ENCODE measurements around the gene TMEM176A.
"Not testable (repeated sequence)": the region's sequence is repeated elsewhere in the genome, so short reads cannot be mapped to it uniquely, and the experiment has no call there.

The TMEM176A gene

DNA sequence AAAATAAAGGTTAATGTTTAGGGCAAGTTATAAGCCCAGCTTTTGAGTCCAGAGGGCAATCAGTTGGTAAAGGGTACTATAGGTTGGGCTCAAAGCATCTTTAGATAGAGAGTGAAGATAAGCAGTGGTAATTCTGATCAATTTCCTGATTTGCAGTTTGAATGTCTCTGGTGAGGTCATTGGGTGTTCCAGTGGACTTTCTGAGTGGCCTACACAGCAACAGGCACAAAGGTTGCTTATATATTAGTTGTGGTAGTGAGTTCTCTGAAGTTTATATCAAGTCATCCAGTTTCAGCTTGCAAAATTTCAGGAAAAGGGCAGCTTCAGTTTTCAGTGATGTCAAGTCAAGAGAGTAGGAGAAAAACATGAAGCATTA is 34.2 kb upstream of the TMEM176A start:
- H3K27ac ChIP-seq (replicated peaks), result no peak overlapping the region
- TF ChIP-seq, protein P1, sequence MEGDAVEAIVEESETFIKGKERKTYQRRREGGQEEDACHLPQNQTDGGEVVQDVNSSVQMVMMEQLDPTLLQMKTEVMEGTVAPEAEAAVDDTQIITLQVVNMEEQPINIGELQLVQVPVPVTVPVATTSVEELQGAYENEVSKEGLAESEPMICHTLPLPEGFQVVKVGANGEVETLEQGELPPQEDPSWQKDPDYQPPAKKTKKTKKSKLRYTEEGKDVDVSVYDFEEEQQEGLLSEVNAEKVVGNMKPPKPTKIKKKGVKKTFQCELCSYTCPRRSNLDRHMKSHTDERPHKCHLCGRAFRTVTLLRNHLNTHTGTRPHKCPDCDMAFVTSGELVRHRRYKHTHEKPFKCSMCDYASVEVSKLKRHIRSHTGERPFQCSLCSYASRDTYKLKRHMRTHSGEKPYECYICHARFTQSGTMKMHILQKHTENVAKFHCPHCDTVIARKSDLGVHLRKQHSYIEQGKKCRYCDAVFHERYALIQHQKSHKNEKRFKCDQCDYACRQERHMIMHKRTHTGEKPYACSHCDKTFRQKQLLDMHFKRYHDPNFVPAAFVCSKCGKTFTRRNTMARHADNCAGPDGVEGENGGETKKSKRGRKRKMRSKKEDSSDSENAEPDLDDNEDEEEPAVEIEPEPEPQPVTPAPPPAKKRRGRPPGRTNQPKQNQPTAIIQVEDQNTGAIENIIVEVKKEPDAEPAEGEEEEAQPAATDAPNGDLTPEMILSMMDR (IDR thresholded peaks at IDR 0.05; ENCODE audit: insufficient read depth, low read length), result no peak
- TF ChIP-seq POLR2AphosphoS5 (IDR thresholded peaks at IDR 0.05; ENCODE audit: low read depth), result no peak
- TF ChIP-seq, protein P2, sequence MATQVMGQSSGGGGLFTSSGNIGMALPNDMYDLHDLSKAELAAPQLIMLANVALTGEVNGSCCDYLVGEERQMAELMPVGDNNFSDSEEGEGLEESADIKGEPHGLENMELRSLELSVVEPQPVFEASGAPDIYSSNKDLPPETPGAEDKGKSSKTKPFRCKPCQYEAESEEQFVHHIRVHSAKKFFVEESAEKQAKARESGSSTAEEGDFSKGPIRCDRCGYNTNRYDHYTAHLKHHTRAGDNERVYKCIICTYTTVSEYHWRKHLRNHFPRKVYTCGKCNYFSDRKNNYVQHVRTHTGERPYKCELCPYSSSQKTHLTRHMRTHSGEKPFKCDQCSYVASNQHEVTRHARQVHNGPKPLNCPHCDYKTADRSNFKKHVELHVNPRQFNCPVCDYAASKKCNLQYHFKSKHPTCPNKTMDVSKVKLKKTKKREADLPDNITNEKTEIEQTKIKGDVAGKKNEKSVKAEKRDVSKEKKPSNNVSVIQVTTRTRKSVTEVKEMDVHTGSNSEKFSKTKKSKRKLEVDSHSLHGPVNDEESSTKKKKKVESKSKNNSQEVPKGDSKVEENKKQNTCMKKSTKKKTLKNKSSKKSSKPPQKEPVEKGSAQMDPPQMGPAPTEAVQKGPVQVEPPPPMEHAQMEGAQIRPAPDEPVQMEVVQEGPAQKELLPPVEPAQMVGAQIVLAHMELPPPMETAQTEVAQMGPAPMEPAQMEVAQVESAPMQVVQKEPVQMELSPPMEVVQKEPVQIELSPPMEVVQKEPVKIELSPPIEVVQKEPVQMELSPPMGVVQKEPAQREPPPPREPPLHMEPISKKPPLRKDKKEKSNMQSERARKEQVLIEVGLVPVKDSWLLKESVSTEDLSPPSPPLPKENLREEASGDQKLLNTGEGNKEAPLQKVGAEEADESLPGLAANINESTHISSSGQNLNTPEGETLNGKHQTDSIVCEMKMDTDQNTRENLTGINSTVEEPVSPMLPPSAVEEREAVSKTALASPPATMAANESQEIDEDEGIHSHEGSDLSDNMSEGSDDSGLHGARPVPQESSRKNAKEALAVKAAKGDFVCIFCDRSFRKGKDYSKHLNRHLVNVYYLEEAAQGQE (IDR thresholded peaks at IDR 0.05; ENCODE audit: insufficient replicate concordance, low read depth), result no peak
- DNase-seq (ENCODE audit: low read depth in 1 of 2, low spot score in 1 of 2), result no peak
- H3K4me3 ChIP-seq (replicated peaks; ENCODE audit: insufficient read depth, low read length), result no peak overlapping the region
- H3K27me3 ChIP-seq (ENCODE audit: insufficient read depth, poor library complexity, severe bottlenecking), result no peaks in the 10 kb centered on the region

DNA sequence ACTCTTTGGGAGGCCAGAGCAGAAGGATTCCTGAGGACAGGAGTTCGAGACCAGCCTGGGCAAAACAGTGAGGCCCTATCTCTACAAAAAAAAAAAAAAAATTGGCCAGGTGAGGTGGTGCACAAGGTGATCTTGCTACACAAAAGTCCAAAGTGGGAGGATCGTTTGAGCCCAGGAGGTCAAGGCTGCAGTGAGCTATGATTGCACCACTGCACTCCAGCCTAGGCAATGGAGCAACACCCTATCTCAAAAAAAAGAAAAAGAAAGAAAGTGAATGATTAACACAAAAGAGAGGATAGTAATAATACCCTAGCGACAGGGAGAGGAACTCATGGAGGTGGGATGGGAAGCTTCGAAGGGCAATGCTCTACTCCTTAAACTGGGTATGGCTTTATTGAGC is 30.8 kb upstream of the TMEM176A start:
- TF ChIP-seq, protein P1 (IDR thresholded peaks at IDR 0.05; ENCODE audit: insufficient read depth, low read length), result no peak
- TF ChIP-seq, protein P2 (IDR thresholded peaks at IDR 0.05; ENCODE audit: insufficient replicate concordance, low read depth), result no peak
- TF ChIP-seq GABPA (IDR thresholded peaks at IDR 0.05; ENCODE audit: low read depth) (no peak), SPI1 (IDR thresholded peaks at IDR 0.05; ENCODE audit: borderline replicate concordance, low read depth) (no peak), POLR2AphosphoS5 (IDR thresholded peaks at IDR 0.05; ENCODE audit: low read depth) (no peak)
- Histone ChIP-seq H3K27ac (replicated peaks) (no peak overlapping the region), H3K4me3 (replicated peaks; ENCODE audit: insufficient read depth, low read length) (no peak overlapping the region), H3K27me3 (ENCODE audit: insufficient read depth, poor library complexity, severe bottlenecking) (no peaks in the 10 kb centered on the region)
- no peak for DNase-seq (ENCODE audit: low read depth in 1 of 2, low spot score in 1 of 2)

DNA sequence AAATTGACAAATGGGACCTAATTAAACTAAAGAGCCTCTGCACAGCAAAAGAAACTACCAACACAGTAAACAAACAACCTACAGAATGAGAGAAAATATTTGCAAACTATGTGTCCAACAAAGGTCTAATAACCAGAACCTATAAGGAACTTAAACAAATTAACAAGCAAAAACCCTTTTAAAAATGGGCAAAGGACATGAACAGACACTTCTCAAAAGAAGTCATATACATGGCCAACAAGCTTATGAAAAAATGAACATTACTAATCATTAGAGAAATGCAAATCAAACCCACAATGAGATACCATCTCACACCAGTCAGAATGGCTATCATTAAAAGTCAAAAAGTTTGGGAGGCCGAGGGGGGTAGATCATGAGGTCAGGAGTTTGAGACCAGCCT is 26.4 kb upstream of the TMEM176A start:
- not testable (repeated sequence) for H3K27me3 ChIP-seq (ENCODE audit: insufficient read depth, poor library complexity, severe bottlenecking); H3K27ac ChIP-seq (replicated peaks); H3K4me3 ChIP-seq (replicated peaks; ENCODE audit: insufficient read depth, low read length); DNase-seq (ENCODE audit: low read depth in 1 of 2, low spot score in 1 of 2)

DNA sequence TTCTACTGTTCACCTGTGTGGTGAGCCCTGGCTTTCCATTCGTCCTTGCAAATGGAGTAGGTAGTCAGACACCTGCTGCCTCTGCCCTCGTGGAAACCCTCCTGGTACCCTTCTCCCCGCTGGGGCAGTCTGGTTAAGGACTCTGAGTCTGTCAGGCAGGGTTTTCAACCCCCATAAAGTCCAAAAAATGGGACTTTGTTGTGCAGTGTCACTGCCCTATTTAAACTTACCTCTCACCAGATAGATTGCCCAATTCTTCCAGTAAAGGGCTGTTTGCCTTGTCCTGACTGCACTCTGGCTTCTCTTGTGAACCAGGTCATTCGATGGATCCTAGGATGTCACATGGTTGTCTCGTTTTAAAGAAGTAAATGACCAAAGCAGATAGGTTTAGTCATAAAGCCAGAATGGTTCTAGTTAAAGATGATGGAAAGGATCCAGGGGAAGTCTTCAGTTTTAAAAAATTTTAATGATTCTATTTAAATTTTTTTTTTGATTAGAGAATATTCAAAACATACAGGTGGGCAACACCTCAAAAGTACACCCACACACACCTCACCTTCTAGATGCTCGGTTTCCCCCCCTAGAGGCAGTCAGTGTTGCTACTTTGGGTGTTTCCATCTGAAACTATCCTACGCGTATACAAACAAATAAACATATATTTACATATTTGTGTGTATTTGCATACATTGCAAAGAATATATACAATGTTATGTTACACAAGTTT is 22.4 kb upstream of the TMEM176A start:
- no peaks in the 10 kb centered on the region for H3K27me3 ChIP-seq (ENCODE audit: insufficient read depth, poor library complexity, severe bottlenecking)
- no peak overlapping the region for H3K4me3 ChIP-seq (replicated peaks; ENCODE audit: insufficient read depth, low read length)
- no peak for DNase-seq (ENCODE audit: low read depth in 1 of 2, low spot score in 1 of 2)
- H3K27ac ChIP-seq (replicated peaks), result no peak overlapping the region
- TF ChIP-seq, protein P1 (IDR thresholded peaks at IDR 0.05; ENCODE audit: insufficient read depth, low read length), result no peak
- TF ChIP-seq, protein P2 (IDR thresholded peaks at IDR 0.05; ENCODE audit: insufficient replicate concordance, low read depth), result no peak
- TF ChIP-seq SPI1 (IDR thresholded peaks at IDR 0.05; ENCODE audit: borderline replicate concordance, low read depth) (no peak), GABPA (IDR thresholded peaks at IDR 0.05; ENCODE audit: low read depth) (no peak), POLR2AphosphoS5 (IDR thresholded peaks at IDR 0.05; ENCODE audit: low read depth) (no peak)

Measured in HL-60 (cell line).